WTC11 (cell line): ENCODE results near the gene SEC31B. TPM values are rescaled to one million over a fixed set of nuclear protein-coding genes. Genes with fewer than 3 reads are reported as not detected.

Source experiments
- ATAC-seq: fragments of 200-7000 bp; cut with Tn5 transposase; 2 replicates; pipeline ENCODE4 v1.10.0; 2021; ENCODE audit warnings: mild to moderate bottlenecking, moderate library complexity
- CTCF ChIA-PET: fragments of 300-600 bp; sonication (Branson Sonifier 250); formaldehyde crosslinking; loops from one replicate; lab custom pipeline; 2021; ENCODE audit warnings: antibody characterized with exemption; lab: Charles Lee
- POLR2A ChIA-PET: fragments of 350-600 bp; sonication (Branson Sonifier 250); formaldehyde crosslinking; loops from one replicate; lab custom pipeline; 2021; ENCODE audit warnings: antibody characterized with exemption; lab: Charles Lee
- DNase-seq: peaks from one replicate; pipeline ENCODE4 v3.0.0; 2021; ENCODE audit warnings: low spot score
- H3K27ac Mint-ChIP-seq: 2 replicates; pipeline ENCODE4 v1.8.0; 2021; ENCODE audit warnings: mixed read lengths
- H3K27me3 Mint-ChIP-seq: 2 replicates; pipeline ENCODE4 v1.8.0; 2021; ENCODE audit warnings: low read depth, mild to moderate bottlenecking, moderate library complexity, mixed read lengths
- H3K36me3 Mint-ChIP-seq: 2 replicates; pipeline ENCODE4 v1.8.0; 2021; ENCODE audit warnings: mixed read lengths
- H3K4me1 Mint-ChIP-seq: 2 replicates; pipeline ENCODE4 v1.8.0; 2022; ENCODE audit warnings: mixed read lengths
- H3K4me3 Mint-ChIP-seq: 2 replicates; pipeline ENCODE4 v1.8.0; 2021; ENCODE audit warnings: mild to moderate bottlenecking, moderate library complexity, mixed read lengths
- H3K9me3 Mint-ChIP-seq: 2 replicates; pipeline ENCODE4 v1.8.0; 2021; ENCODE audit warnings: mixed read lengths
- AFF4 ChIP-seq: sonication (generic); formaldehyde crosslinking; IDR thresholded peaks from 2 replicates; pipeline ENCODE4 v1.8.1; 2023; ENCODE audit warnings: mild to moderate bottlenecking, missing genetic modification reagents, borderline replicate concordance
- ATF2 ChIP-seq: sonication (generic); formaldehyde crosslinking; IDR thresholded peaks from 2 replicates; pipeline ENCODE4 v1.8.1; 2022; ENCODE audit warnings: low read depth, missing genetic modification reagents, borderline replicate concordance
- CBFB ChIP-seq: sonication (generic); formaldehyde crosslinking; IDR thresholded peaks from 2 replicates; pipeline ENCODE4 v1.8.1; 2022; ENCODE audit warnings: mild to moderate bottlenecking, low read depth, missing genetic modification reagents
- CDX4 ChIP-seq: fragments of 250-450 bp; sonication (Bioruptor Pico); IDR thresholded peaks from 2 replicates; pipeline ENCODE4 v1.9.0; 2021; ENCODE audit warnings: moderate library complexity, mild to moderate bottlenecking, inconsistent platforms, borderline replicate concordance
- E2F5 ChIP-seq: sonication (generic); formaldehyde crosslinking; IDR thresholded peaks from 2 replicates; pipeline ENCODE4 v1.8.1; 2022; ENCODE audit warnings: mild to moderate bottlenecking, moderate library complexity, missing genetic modification reagents
- NR1H2 ChIP-seq: sonication (generic); formaldehyde crosslinking; IDR thresholded peaks from 2 replicates; pipeline ENCODE4 v1.9.0; 2021; ENCODE audit warnings: mild to moderate bottlenecking, moderate library complexity, missing genetic modification reagents
- NR2C2 ChIP-seq: sonication (generic); formaldehyde crosslinking; IDR thresholded peaks from 2 replicates; pipeline ENCODE4 v1.8.0; 2022; ENCODE audit warnings: mild to moderate bottlenecking, missing genetic modification reagents
- ZNF138 ChIP-seq: sonication (generic); formaldehyde crosslinking; conservative IDR thresholded peaks from 2 replicates; pipeline ENCODE4 v1.8.1; 2022; ENCODE audit warnings: mild to moderate bottlenecking, moderate library complexity, missing genetic modification reagents
- ZNF263 ChIP-seq: sonication (generic); formaldehyde crosslinking; IDR thresholded peaks from 2 replicates; pipeline ENCODE4 v1.8.1; 2022; ENCODE audit warnings: low read depth, mild to moderate bottlenecking, moderate library complexity, missing genetic modification reagents
- ZNF423 ChIP-seq: fragments of 250-450 bp; sonication (Bioruptor Pico); IDR thresholded peaks from 2 replicates; pipeline ENCODE4 v2.1.2; 2022; ENCODE audit warnings: mild to moderate bottlenecking, moderate library complexity
- ZNF671 ChIP-seq: fragments of 250-450 bp; sonication (Bioruptor Pico); IDR thresholded peaks from 2 replicates; pipeline ENCODE4 v1.8.0; 2021; ENCODE audit warnings: mild to moderate bottlenecking
- total RNA-seq: library from RNA; stranded (reverse); gene quantifications from 3 replicates; pipeline ENCODE4 v1.2.3, GENCODE V29; 2021
- TF ChIP-seq, protein P1 (sequence below): sonication (generic); formaldehyde crosslinking; IDR thresholded peaks from 2 replicates; pipeline ENCODE4 v1.8.1; 2023; ENCODE audit warnings: mild to moderate bottlenecking, missing genetic modification reagents
- TF ChIP-seq, protein P2 (sequence below): sonication (generic); formaldehyde crosslinking; IDR thresholded peaks from 2 replicates; pipeline ENCODE4 v1.8.1; 2023; ENCODE audit warnings: mild to moderate bottlenecking, missing genetic modification reagents
- TF ChIP-seq, protein P3 (sequence below): sonication (generic); formaldehyde crosslinking; conservative IDR thresholded peaks from 2 replicates; pipeline ENCODE4 v1.8.1; 2022; ENCODE audit warnings: mild to moderate bottlenecking, missing genetic modification reagents

The SEC31B gene
- total RNA-seq, 1 experiment from 2014 or later: 6.7 TPM

GRCh38 chr10:100504096-100504495 is 15.6 kb downstream of the SEC31B start (continued):
- TF ChIP-seq AFF4 (CRISPR knock-in tag) (no peak), ZNF423 (CRISPR knock-in tag) (no peak), ZNF263 (CRISPR knock-in tag) (no peak)
- TF ChIP-seq, protein P1, sequence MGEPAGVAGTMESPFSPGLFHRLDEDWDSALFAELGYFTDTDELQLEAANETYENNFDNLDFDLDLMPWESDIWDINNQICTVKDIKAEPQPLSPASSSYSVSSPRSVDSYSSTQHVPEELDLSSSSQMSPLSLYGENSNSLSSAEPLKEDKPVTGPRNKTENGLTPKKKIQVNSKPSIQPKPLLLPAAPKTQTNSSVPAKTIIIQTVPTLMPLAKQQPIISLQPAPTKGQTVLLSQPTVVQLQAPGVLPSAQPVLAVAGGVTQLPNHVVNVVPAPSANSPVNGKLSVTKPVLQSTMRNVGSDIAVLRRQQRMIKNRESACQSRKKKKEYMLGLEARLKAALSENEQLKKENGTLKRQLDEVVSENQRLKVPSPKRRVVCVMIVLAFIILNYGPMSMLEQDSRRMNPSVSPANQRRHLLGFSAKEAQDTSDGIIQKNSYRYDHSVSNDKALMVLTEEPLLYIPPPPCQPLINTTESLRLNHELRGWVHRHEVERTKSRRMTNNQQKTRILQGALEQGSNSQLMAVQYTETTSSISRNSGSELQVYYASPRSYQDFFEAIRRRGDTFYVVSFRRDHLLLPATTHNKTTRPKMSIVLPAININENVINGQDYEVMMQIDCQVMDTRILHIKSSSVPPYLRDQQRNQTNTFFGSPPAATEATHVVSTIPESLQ (CRISPR knock-in tag): no peak

GRCh38 chr10:100502926-100503494 is 16.7 kb downstream of the SEC31B start:
- Mint-ChIP-seq H3K27me3 (peaks cover 92% of the 10 kb centered on the region), H3K4me1 (0 out of 2 replicates have a peak, but pooled peaks cover 2% of the 10 kb centered on the region), H3K4me3 (no peak overlapping the region), H3K9me3 (no peaks in the 10 kb centered on the region), H3K27ac (no peak overlapping the region), H3K36me3 (no peaks in the 10 kb centered on the region)
- TF ChIP-seq ZNF671 (CRISPR knock-in tag): no peak
- TF ChIP-seq ATF2 (CRISPR knock-in tag): no peak
- no peak for TF ChIP-seq NR2C2
- no peak for TF ChIP-seq E2F5
- no peak for TF ChIP-seq NR1H2 (CRISPR knock-in tag)
- TF ChIP-seq, protein P2, sequence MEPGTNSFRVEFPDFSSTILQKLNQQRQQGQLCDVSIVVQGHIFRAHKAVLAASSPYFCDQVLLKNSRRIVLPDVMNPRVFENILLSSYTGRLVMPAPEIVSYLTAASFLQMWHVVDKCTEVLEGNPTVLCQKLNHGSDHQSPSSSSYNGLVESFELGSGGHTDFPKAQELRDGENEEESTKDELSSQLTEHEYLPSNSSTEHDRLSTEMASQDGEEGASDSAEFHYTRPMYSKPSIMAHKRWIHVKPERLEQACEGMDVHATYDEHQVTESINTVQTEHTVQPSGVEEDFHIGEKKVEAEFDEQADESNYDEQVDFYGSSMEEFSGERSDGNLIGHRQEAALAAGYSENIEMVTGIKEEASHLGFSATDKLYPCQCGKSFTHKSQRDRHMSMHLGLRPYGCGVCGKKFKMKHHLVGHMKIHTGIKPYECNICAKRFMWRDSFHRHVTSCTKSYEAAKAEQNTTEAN (CRISPR knock-in tag): no peak
- no peak for TF ChIP-seq ZNF138 (CRISPR knock-in tag)
- no peak for TF ChIP-seq CBFB (CRISPR knock-in tag)
- TF ChIP-seq CDX4: no peak
- TF ChIP-seq, protein P3, sequence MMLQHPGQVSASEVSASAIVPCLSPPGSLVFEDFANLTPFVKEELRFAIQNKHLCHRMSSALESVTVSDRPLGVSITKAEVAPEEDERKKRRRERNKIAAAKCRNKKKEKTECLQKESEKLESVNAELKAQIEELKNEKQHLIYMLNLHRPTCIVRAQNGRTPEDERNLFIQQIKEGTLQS (CRISPR knock-in tag): no peak
- POLR2A ChIA-PET: no interaction called here
- CTCF ChIA-PET: interaction anchor here (0.6 to 1.7 kb wide), 3 partner anchors 16 to 35 kb away, joined by 3 to 5 read pairs (median 4); no protein-coding TSS in a partner anchor
- DNase-seq (no peak), ATAC-seq (no peak)
